ENCODE measurements around the gene GSG1L.

Gene GSG1L

GRCh38 chr16:27840311-27841060, 223.0 kb downstream of the GSG1L start:
- H3K27me3 ChIP-seq (ENCODE audit: low read depth, low read length): no peaks in the 10 kb centered on the region
- H3K27ac ChIP-seq (ENCODE audit: low read length): no peak overlapping the region
- H3K36me3 ChIP-seq (ENCODE audit: control insufficient read depth in 1 of 2, insufficient read depth in 2 of 2, low read length in 2 of 2): no peaks in the 10 kb centered on the region
- H3K9me3 ChIP-seq (ENCODE audit: control insufficient read depth in 1 of 2, low read length in 2 of 2): no peaks in the 10 kb centered on the region
- no peak overlapping the region for H3K4me3 ChIP-seq (ENCODE audit: low read depth in 1 of 2, low read length in 2 of 2)
- no peaks in the 10 kb centered on the region for H3K4me1 ChIP-seq (ENCODE audit: control insufficient read depth in 1 of 2, insufficient read depth in 2 of 2, low read length in 2 of 2)

DNA sequence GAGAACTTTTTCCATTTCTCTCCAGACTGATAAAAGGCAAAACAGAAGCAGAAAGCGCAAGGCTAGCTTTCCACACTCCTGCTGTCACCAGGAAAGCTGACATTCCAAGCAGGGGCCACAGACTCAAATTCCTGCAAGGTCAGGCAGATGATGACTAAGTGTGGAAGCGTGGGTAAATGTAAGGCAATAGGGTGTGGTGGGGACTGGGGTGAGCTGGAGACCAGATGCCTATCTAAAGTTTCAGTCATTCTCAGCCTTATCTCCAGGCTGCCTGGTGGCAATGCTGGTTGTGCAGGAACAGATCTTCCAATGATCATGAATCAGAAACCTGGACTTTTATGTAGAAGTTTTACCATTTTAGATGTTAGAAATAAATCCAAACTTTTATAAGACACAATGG, 224.1 kb downstream of the GSG1L start:
- no peaks in the 10 kb centered on the region for H3K4me1 ChIP-seq (ENCODE audit: control insufficient read depth in 1 of 2, insufficient read depth in 2 of 2, low read length in 2 of 2)
- no peaks in the 10 kb centered on the region for H3K27me3 ChIP-seq (ENCODE audit: low read depth, low read length)
- H3K9me3 ChIP-seq (ENCODE audit: control insufficient read depth in 1 of 2, low read length in 2 of 2): no peaks in the 10 kb centered on the region
- no peak overlapping the region for H3K4me3 ChIP-seq (ENCODE audit: low read depth in 1 of 2, low read length in 2 of 2)
- H3K27ac ChIP-seq (ENCODE audit: low read length): no peak overlapping the region
- no peaks in the 10 kb centered on the region for H3K36me3 ChIP-seq (ENCODE audit: control insufficient read depth in 1 of 2, insufficient read depth in 2 of 2, low read length in 2 of 2)

DNA sequence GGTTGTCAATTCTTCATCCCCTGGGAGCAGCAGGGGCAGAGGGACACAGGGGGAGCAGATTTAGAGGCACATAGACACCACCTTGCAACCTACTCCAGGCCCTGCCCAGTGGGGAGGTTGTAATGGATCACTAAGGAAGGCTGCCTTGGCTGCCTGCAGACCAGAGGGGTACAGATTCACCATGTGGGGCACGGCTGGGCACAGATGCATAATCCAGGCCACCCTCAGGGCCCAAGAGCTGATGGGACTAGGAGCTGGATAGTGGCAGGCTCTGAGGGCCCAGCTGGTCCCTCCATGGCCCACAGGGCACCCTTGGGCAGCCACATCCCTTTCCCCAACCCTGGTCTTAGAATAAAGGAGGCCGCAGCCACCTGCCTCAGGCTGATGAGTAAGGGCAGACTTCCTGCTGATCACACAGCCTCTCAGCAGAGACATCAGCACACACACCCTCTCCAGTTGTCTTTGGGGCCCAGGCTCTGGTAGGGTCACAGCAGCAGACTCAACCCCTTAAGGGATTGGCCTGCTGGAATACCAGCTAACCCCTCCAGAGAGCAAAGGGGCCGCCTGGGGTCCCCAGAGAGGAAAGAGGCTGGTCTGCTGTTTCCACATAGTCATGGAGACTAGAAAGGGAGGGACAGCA, 224.9 kb downstream of the GSG1L start:
- no peaks in the 10 kb centered on the region for H3K4me1 ChIP-seq (ENCODE audit: control insufficient read depth in 1 of 2, insufficient read depth in 2 of 2, low read length in 2 of 2)
- no peaks in the 10 kb centered on the region for H3K36me3 ChIP-seq (ENCODE audit: control insufficient read depth in 1 of 2, insufficient read depth in 2 of 2, low read length in 2 of 2)
- no peak overlapping the region for H3K4me3 ChIP-seq (ENCODE audit: low read depth in 1 of 2, low read length in 2 of 2)
- H3K9me3 ChIP-seq (ENCODE audit: control insufficient read depth in 1 of 2, low read length in 2 of 2): no peaks in the 10 kb centered on the region
- H3K27me3 ChIP-seq (ENCODE audit: low read depth, low read length): no peaks in the 10 kb centered on the region
- H3K27ac ChIP-seq (ENCODE audit: low read length): no peak overlapping the region

DNA sequence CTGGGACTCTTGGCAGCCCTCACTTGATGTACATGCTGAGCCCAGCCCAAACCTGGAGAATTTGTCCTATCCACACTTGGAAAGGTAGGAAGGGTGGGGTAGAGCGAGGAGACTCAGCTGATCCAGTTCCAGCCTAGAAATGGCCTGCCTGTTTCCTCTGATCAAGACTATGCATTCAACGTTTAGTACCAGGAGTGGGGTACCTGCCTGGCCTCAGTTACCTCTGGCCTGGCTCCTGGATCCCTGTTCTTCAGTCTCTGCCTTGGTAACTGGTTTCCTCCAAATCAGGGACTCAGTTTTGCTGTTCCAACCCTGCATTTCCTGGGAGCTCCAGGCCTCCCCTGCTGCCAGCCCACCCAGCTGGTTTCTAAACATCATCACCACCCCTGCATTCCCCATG, 233.5 kb downstream of the GSG1L start:
- Histone ChIP-seq H3K9me3 (ENCODE audit: control insufficient read depth in 1 of 2, low read length in 2 of 2) (peaks cover 0 to 15% of the 10 kb centered on the region in 2 donors), H3K27ac (ENCODE audit: low read length) (no peak overlapping the region), H3K27me3 (ENCODE audit: low read depth, low read length) (no peaks in the 10 kb centered on the region), H3K36me3 (ENCODE audit: control insufficient read depth in 1 of 2, insufficient read depth in 2 of 2, low read length in 2 of 2) (no peaks in the 10 kb centered on the region), H3K4me1 (ENCODE audit: control insufficient read depth in 1 of 2, insufficient read depth in 2 of 2, low read length in 2 of 2) (no peaks in the 10 kb centered on the region), H3K4me3 (ENCODE audit: low read depth in 1 of 2, low read length in 2 of 2) (no peak overlapping the region)

- H3K36me3 ChIP-seq (ENCODE audit: control insufficient read depth in 1 of 2, insufficient read depth in 2 of 2, low read length in 2 of 2): no peaks in the 10 kb centered on the region
- no peaks in the 10 kb centered on the region for H3K27me3 ChIP-seq (ENCODE audit: low read depth, low read length)
- no peak overlapping the region for H3K27ac ChIP-seq (ENCODE audit: low read length)
- peaks cover 0 to 15% of the 10 kb centered on the region in 2 donors for H3K9me3 ChIP-seq (ENCODE audit: control insufficient read depth in 1 of 2, low read length in 2 of 2)
- no peaks in the 10 kb centered on the region for H3K4me1 ChIP-seq (ENCODE audit: control insufficient read depth in 1 of 2, insufficient read depth in 2 of 2, low read length in 2 of 2)
- H3K4me3 ChIP-seq (ENCODE audit: low read depth in 1 of 2, low read length in 2 of 2): no peak overlapping the region
These were observed 234.8 kb downstream of the GSG1L start for GRCh38 chr16:27828671-27829070.

DNA sequence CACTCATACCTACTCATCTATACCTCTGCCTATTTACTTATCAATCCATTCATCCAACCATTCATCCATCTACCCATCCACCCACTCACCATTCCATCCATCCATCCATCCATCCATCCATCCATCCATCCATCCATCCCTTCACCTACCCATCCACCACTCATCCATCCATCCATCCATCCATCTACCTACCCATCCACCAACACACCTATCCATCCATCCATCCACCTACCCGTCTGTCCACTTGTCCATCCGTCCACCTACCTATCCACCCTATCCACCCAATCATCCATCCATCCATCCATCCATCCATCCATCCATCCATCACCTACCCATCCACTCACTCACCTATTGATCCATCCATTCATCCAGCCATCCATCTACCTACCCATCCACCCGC, 235.7 kb downstream of the GSG1L start:
- Histone ChIP-seq H3K9me3 (ENCODE audit: control insufficient read depth in 1 of 2, low read length in 2 of 2) (peaks cover 0 to 15% of the 10 kb centered on the region in 2 donors), H3K4me3 (ENCODE audit: low read depth in 1 of 2, low read length in 2 of 2) (no peak overlapping the region), H3K27me3 (ENCODE audit: low read depth, low read length) (no peaks in the 10 kb centered on the region), H3K27ac (ENCODE audit: low read length) (no peak overlapping the region), H3K36me3 (ENCODE audit: control insufficient read depth in 1 of 2, insufficient read depth in 2 of 2, low read length in 2 of 2) (no peaks in the 10 kb centered on the region), H3K4me1 (ENCODE audit: control insufficient read depth in 1 of 2, insufficient read depth in 2 of 2, low read length in 2 of 2) (no peaks in the 10 kb centered on the region)

DNA sequence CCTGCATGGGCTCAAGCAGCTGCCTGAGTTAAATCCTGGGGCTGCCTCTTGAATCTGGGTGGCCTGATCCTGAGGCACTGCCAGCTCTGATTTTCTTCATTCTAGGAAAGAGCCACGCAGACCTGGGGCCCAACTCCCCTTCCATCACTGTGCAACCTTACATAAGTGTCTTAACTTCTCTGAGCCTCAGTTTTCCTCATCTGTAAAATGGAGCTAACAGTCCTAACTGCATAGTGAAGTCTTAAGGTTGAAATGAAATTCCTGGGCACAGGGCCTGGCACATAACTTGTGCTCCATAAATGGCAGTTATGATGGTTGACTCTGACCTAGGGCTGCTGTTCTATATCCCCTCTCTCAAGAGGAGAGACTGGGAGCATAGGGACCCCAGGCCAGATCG, 236.6 kb downstream of the GSG1L start:
- Histone ChIP-seq H3K27me3 (ENCODE audit: low read depth, low read length) (no peaks in the 10 kb centered on the region), H3K9me3 (ENCODE audit: control insufficient read depth in 1 of 2, low read length in 2 of 2) (peaks cover 0 to 15% of the 10 kb centered on the region in 2 donors), H3K36me3 (ENCODE audit: control insufficient read depth in 1 of 2, insufficient read depth in 2 of 2, low read length in 2 of 2) (no peaks in the 10 kb centered on the region), H3K4me3 (ENCODE audit: low read depth in 1 of 2, low read length in 2 of 2) (no peak overlapping the region), H3K27ac (ENCODE audit: low read length) (no peak overlapping the region), H3K4me1 (ENCODE audit: control insufficient read depth in 1 of 2, insufficient read depth in 2 of 2, low read length in 2 of 2) (no peaks in the 10 kb centered on the region)

- H3K27ac ChIP-seq (ENCODE audit: low read length): no peak overlapping the region
- H3K27me3 ChIP-seq (ENCODE audit: low read depth, low read length): no peaks in the 10 kb centered on the region
- peaks cover 0 to 15% of the 10 kb centered on the region in 2 donors for H3K9me3 ChIP-seq (ENCODE audit: control insufficient read depth in 1 of 2, low read length in 2 of 2)
- H3K4me3 ChIP-seq (ENCODE audit: low read depth in 1 of 2, low read length in 2 of 2): no peak overlapping the region
- H3K4me1 ChIP-seq (ENCODE audit: control insufficient read depth in 1 of 2, insufficient read depth in 2 of 2, low read length in 2 of 2): no peaks in the 10 kb centered on the region
- no peaks in the 10 kb centered on the region for H3K36me3 ChIP-seq (ENCODE audit: control insufficient read depth in 1 of 2, insufficient read depth in 2 of 2, low read length in 2 of 2)
These were observed 237.2 kb downstream of the GSG1L start for GRCh38 chr16:27826081-27826892.

DNA sequence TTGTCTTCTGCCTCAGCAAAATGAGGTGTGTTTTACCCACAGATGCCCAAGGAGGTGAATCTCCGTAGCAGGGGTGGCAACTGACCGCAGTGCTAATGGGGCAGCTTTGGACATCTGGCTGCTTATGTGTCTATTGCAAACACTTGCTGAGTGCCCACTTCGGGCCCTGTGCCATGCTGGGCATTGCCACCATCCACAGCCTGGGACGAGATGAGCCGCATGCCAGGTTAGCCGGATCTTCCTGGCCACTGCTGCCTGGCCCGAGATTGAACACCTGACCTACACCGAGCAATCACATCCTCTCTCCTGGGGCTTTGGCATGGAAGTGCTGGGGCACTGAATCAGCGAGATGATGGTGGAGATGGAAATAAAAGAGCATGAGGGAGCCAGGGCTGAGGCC, 238.7 kb downstream of the GSG1L start:
- Histone ChIP-seq H3K27me3 (ENCODE audit: low read depth, low read length) (no peaks in the 10 kb centered on the region), H3K27ac (ENCODE audit: low read length) (no peak overlapping the region), H3K4me3 (ENCODE audit: low read depth in 1 of 2, low read length in 2 of 2) (no peak overlapping the region), H3K4me1 (ENCODE audit: control insufficient read depth in 1 of 2, insufficient read depth in 2 of 2, low read length in 2 of 2) (no peaks in the 10 kb centered on the region), H3K9me3 (ENCODE audit: control insufficient read depth in 1 of 2, low read length in 2 of 2) (peaks cover 0 to 7% of the 10 kb centered on the region in 2 donors), H3K36me3 (ENCODE audit: control insufficient read depth in 1 of 2, insufficient read depth in 2 of 2, low read length in 2 of 2) (no peaks in the 10 kb centered on the region)

- no peaks in the 10 kb centered on the region for H3K4me1 ChIP-seq (ENCODE audit: control insufficient read depth in 1 of 2, insufficient read depth in 2 of 2, low read length in 2 of 2)
- peaks cover 0 to under 1% of the 10 kb centered on the region in 2 donors for H3K9me3 ChIP-seq (ENCODE audit: control insufficient read depth in 1 of 2, low read length in 2 of 2)
- H3K27me3 ChIP-seq (ENCODE audit: low read depth, low read length): no peaks in the 10 kb centered on the region
- no peak overlapping the region for H3K4me3 ChIP-seq (ENCODE audit: low read depth in 1 of 2, low read length in 2 of 2)
- no peaks in the 10 kb centered on the region for H3K36me3 ChIP-seq (ENCODE audit: control insufficient read depth in 1 of 2, insufficient read depth in 2 of 2, low read length in 2 of 2)
- H3K27ac ChIP-seq (ENCODE audit: low read length): no peak overlapping the region
These were observed 239.5 kb downstream of the GSG1L start for GRCh38 chr16:27824006-27824405.

DNA sequence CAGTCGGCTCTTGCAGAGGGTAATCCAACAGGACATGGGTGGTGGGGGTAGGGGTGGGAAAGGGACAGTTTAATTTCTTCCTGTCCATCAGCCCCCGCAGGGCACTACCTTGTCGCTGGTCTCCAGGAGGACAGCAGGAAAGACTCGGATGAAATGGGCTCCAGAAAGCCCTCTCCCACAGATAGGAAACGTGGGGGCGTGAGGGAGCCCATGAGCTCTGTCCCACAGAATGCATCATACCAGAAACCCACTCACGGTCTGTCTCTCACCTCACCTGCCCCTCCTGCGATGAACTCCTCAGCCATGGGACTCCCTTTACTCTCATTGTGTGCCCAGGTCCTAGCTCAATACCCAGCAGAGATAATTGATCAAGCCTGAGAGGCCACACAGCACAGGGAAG, 240.1 kb downstream of the GSG1L start:
- Histone ChIP-seq H3K4me3 (ENCODE audit: low read depth in 1 of 2, low read length in 2 of 2) (no peak overlapping the region), H3K9me3 (ENCODE audit: control insufficient read depth in 1 of 2, low read length in 2 of 2) (no peaks in the 10 kb centered on the region), H3K36me3 (ENCODE audit: control insufficient read depth in 1 of 2, insufficient read depth in 2 of 2, low read length in 2 of 2) (no peaks in the 10 kb centered on the region), H3K27ac (ENCODE audit: low read length) (no peak overlapping the region), H3K4me1 (ENCODE audit: control insufficient read depth in 1 of 2, insufficient read depth in 2 of 2, low read length in 2 of 2) (no peaks in the 10 kb centered on the region), H3K27me3 (ENCODE audit: low read depth, low read length) (no peaks in the 10 kb centered on the region)

Measured in muscle layer of duodenum (tissue), 2 donors.